Tibial nerve (tissue), 4 donors: ENCODE results near the gene RREB1. TPM values are rescaled to one million over a fixed set of nuclear protein-coding genes. Genes with fewer than 3 reads are reported as not detected.

ENCODE experiments used
- DNase-seq, 2 donors: peaks; one replicate each; pipeline ENCODE4 v3.0.0-alpha.2; 2019; ENCODE audit warnings: low spot score in 2 of 2
- H3K27ac ChIP-seq, 4 donors: fragments of 200-600 bp; sonication (generic) in 3 of 4; one replicate each; pipeline ENCODE4 v1.5.1; 2017 to 2019; ENCODE audit warnings: mild to moderate bottlenecking in 1 of 4
- H3K27me3 ChIP-seq, 2 donors: fragments of 200-600 bp; sonication (generic) in 1 of 2; one replicate each; pipeline versions ENCODE4 v1.5.1 to v1.6.0; 2017 to 2019
- H3K36me3 ChIP-seq, 3 donors: fragments of 200-600 bp; sonication (generic); one replicate each; pipeline ENCODE4 v1.5.1; 2018 to 2019
- H3K4me1 ChIP-seq, 4 donors: fragments of 200-600 bp; sonication (generic) in 3 of 4; one replicate each; pipeline ENCODE4 v1.5.1; 2017 to 2019
- H3K4me3 ChIP-seq, 4 donors: fragments of 200-600 bp; sonication (generic) in 3 of 4; one replicate each; pipeline ENCODE4 v1.5.1; 2017 to 2019; ENCODE audit warnings: mild to moderate bottlenecking in 1 of 4, moderate library complexity in 1 of 4
- H3K9me3 ChIP-seq, 4 donors: fragments of 200-600 bp; sonication (generic) in 3 of 4; one replicate each; pipeline ENCODE4 v1.5.1; 2017 to 2019
- CTCF ChIP-seq, 5 experiments: fragments of 200-600 bp in 3 of 5; fragments of 450-650 bp in 2 of 5; sonication (generic) in 3 of 5; IDR thresholded peaks; one replicate each; pipeline ENCODE4 v1.5.1; 2016 to 2019; ENCODE audit warnings: antibody characterized with exemption in 5 of 5, mild to moderate bottlenecking in 3 of 5, moderate library complexity in 2 of 5
- EP300 ChIP-seq, 2 donors: sonication (generic); formaldehyde crosslinking; IDR thresholded peaks; one replicate each; pipeline ENCODE4 v1.6.1; 2017; ENCODE audit warnings: antibody characterized with exemption in 2 of 2, mild to moderate bottlenecking in 1 of 2
- POLR2A ChIP-seq, 2 donors: fragments of 450-650 bp; IDR thresholded peaks; one replicate each; pipeline ENCODE4 v1.6.1; 2017; ENCODE audit warnings: antibody characterized with exemption in 2 of 2, mild to moderate bottlenecking in 2 of 2, moderate library complexity in 2 of 2
- WGBS, 2 donors: methylation state at CpG; one replicate each; pipeline ENCODE4 v1.1.5; 2018; 5-methylcytosine and 5-hydroxymethylcytosine counted together
- total RNA-seq, 4 donors: library from RNA; depleted of rRNA; stranded (reverse); fragments of >200 nt; gene quantifications; one replicate each; pipeline ENCODE4 v1.1.0, GENCODE V29; 2016

Gene RREB1
- total RNA-seq, 4 donors from 2014 or later = 32.3 to 61.5 (median 36.3) TPM

- H3K4me1 ChIP-seq = peaks cover 0 to 92% (median 53%) of the 10 kb centered on the region in 4 donors
- no peak overlapping the region for H3K4me3 ChIP-seq
- TF ChIP-seq EP300 (IDR thresholded peaks at IDR 0.05) (peak in 1 of 2 donors; percentile 21), CTCF (IDR thresholded peaks at IDR 0.05) (no peak)
- H3K27me3 ChIP-seq = no peaks in the 10 kb centered on the region
- no peak for DNase-seq
- peak overlapping the region in 2 of 4 donors; percentile 75 to 80 for H3K27ac ChIP-seq
- no peaks in the 10 kb centered on the region for H3K9me3 ChIP-seq
- WGBS, 2 donors = 70 to 80% methylated on average over 19 of the region's 19 CpGs
- no peaks in the 10 kb centered on the region for H3K36me3 ChIP-seq
Measured at GRCh38 chr6:7166410-7167293, 58.9 kb downstream of the RREB1 start.

DNA sequence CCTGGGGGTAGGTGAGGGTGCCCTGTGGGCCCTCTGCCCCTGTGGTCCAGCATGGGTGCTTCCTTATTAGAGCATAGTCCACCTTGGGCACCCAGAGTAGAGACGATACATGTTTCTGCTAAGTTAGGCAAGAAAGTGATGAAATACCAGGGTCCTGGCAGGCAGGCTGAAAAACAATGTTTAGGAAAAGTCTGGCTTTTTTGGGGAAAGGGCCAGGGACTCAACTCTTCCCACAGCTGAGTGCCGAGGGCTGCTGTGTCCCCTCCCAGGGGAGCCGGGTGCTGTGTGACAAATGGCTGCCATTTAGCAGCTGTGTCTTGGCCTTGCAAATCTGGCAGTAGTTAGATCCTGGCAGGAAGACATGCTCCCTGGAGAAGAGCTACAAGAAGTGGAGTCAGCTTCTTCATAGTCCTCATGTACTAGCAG, 61.5 kb downstream of the RREB1 start:
- no peak overlapping the region for H3K4me3 ChIP-seq
- no peaks in the 10 kb centered on the region for H3K9me3 ChIP-seq
- no peaks in the 10 kb centered on the region for H3K36me3 ChIP-seq
- DNase-seq = peak; percentile 33 to 59
- H3K27ac ChIP-seq = peak overlapping the region in 2 of 4 donors; percentile 62 to 66
- TF ChIP-seq POLR2A (IDR thresholded peaks at IDR 0.05) (no peak), EP300 (IDR thresholded peaks at IDR 0.05) (peak in 1 of 2 donors; percentile 54)
- H3K27me3 ChIP-seq = no peaks in the 10 kb centered on the region
- H3K4me1 ChIP-seq = peaks cover 0 to 99% (median 52%) of the 10 kb centered on the region in 4 donors
- WGBS, 2 donors = 38 to 48% methylated on average over 3 of the region's 3 CpGs

GRCh38 chr6:7170117-7170732, 62.5 kb downstream of the RREB1 start:
- DNase-seq = no peak
- 80% methylated on average over 5 to 6 of the region's 6 CpGs for whole genome bisulfite sequencing, 2 donors
- peak overlapping the region in 2 of 4 donors; percentile 22 to 51 for H3K27ac ChIP-seq

DNA sequence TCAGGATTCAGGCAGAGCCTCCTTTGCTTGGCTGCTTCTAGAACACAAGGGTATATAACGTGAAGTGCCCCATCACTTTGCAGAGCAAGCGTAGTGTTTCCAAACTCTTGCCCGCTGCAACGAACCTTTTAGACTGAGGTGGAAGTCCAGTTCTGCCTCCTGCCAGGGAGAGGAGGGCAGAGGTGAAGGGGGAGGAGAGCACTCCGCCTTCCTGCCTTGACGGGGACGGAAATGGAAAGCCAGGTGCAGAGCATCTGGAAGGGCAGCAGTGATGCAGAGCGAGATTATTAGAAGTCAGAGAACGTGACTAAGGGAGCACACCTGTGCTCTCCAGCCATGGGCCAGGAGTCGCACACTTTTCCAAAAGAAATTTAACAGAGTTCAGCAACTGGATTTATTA, 63.4 kb downstream of the RREB1 start:
- peak overlapping the region in 1 of 4 donors; percentile 51 for H3K27ac ChIP-seq
- no peaks in the 10 kb centered on the region for H3K36me3 ChIP-seq
- H3K9me3 ChIP-seq = no peaks in the 10 kb centered on the region
- H3K4me1 ChIP-seq = peaks cover 0 to 99% (median 38%) of the 10 kb centered on the region in 4 donors
- no peak for TF ChIP-seq EP300 (IDR thresholded peaks at IDR 0.05)
- 89 to 91% methylated on average over 10 of the region's 10 CpGs for WGBS, 2 donors
- DNase-seq = no peak
- no peaks in the 10 kb centered on the region for H3K27me3 ChIP-seq
- H3K4me3 ChIP-seq = no peak overlapping the region

More at GRCh38 chr6:7170117-7170732, 62.5 kb downstream of the RREB1 start:
- TF ChIP-seq CTCF (IDR thresholded peaks at IDR 0.05) = no peak
- TF ChIP-seq EP300 (IDR thresholded peaks at IDR 0.05) = no peak
- H3K4me1 ChIP-seq = peaks cover 0 to 99% (median 47%) of the 10 kb centered on the region in 4 donors
- H3K9me3 ChIP-seq = no peaks in the 10 kb centered on the region
- H3K4me3 ChIP-seq = no peak overlapping the region
- no peaks in the 10 kb centered on the region for H3K36me3 ChIP-seq
- no peaks in the 10 kb centered on the region for H3K27me3 ChIP-seq

- H3K27ac ChIP-seq = no peak overlapping the region
- TF ChIP-seq POLR2A (IDR thresholded peaks at IDR 0.05) (no peak), EP300 (IDR thresholded peaks at IDR 0.05) (no peak), CTCF (IDR thresholded peaks at IDR 0.05) (no peak)
- peaks cover 0 to 99% (median 33%) of the 10 kb centered on the region in 4 donors for H3K4me1 ChIP-seq
- H3K27me3 ChIP-seq = no peaks in the 10 kb centered on the region
- H3K36me3 ChIP-seq = no peaks in the 10 kb centered on the region
- WGBS, 2 donors = 91 to 95% methylated on average over 5 of the region's 5 CpGs
- no peak for DNase-seq
- no peaks in the 10 kb centered on the region for H3K9me3 ChIP-seq
- H3K4me3 ChIP-seq = no peak overlapping the region
Measured at GRCh38 chr6:7171733-7172132, 64.0 kb downstream of the RREB1 start.

DNA sequence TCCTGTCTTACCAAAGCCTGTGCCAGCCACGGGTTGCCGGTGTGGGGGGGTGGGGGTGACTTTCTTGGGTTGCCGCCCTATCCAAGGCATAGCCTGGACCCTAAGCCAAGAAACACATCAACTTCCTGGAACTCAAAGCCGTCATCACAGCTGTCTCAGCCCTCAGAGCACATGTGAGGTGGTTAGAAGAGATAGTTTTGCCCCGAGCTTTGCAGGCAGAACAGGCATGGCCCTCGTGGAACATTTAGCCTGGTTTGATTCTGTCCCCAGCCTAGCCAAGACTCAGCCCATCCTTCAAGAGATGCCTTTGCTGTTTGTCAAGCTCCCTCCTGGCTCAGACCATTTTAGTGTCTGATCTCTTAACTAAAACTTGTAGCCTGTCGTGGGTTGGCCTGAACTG, 64.9 kb downstream of the RREB1 start:
- 54 to 60% methylated on average over 7 of the region's 7 CpGs for WGBS, 2 donors
- Histone ChIP-seq H3K36me3 (peaks cover 0 to under 1% (median 0%) of the 10 kb centered on the region in 3 donors), H3K9me3 (no peaks in the 10 kb centered on the region), H3K27ac (peak overlapping the region in 2 of 4 donors; percentile 2 to 57), H3K4me1 (peaks cover 0 to 94% (median 29%) of the 10 kb centered on the region in 4 donors), H3K27me3 (no peaks in the 10 kb centered on the region), H3K4me3 (no peak overlapping the region)
- no peak for TF ChIP-seq POLR2A (IDR thresholded peaks at IDR 0.05)
- TF ChIP-seq CTCF (IDR thresholded peaks at IDR 0.05) = no peak
- TF ChIP-seq EP300 (IDR thresholded peaks at IDR 0.05) = no peak
- DNase-seq = no peak
